CD4-positive, alpha-beta T cell (primary cell): ENCODE measurements around the gene SCGB1C1. TPM values are rescaled to one million over a fixed set of nuclear protein-coding genes. Genes with fewer than 3 reads are reported as not detected.
A peak's percentile ranks its signal among the peaks of the same experiment; 100 is the strongest.

Source experiments
- ATAC-seq: fragments of 200-7000 bp; cut with Tn5 transposase; one replicate; pipeline ENCODE4 v1.10.0; 2022; ENCODE audit warnings: mild to moderate bottlenecking; ENCODE audit not compliant: poor library complexity
- CTCF ChIA-PET: fragments of 350-600 bp; sonication (Branson Sonifier 250); formaldehyde crosslinking; loops from one replicate; lab custom pipeline; 2021; ENCODE audit warnings: antibody characterized with exemption, inconsistent platforms; lab: Charles Lee
- POLR2A ChIA-PET: fragments of 350-600 bp; sonication (Branson Sonifier 250); formaldehyde crosslinking; loops from one replicate; lab custom pipeline; 2021; ENCODE audit warnings: antibody characterized with exemption, inconsistent platforms; lab: Charles Lee
- DNase-seq, 14 experiments: peaks; one replicate each; pipeline ENCODE4 v3.0.0-alpha.2; 2013 to 2020; ENCODE audit warnings: mixed read lengths in 2 of 14
- H3K27ac ChIP-seq, 2 donors: one replicate each; pipeline versions ENCODE4 v1.5.1 to v1.7.0; 2013; ENCODE audit warnings: low read length in 2 of 2, low read depth in 1 of 2, mild to moderate bottlenecking in 1 of 2
- H3K27me3 ChIP-seq, 2 experiments: 1 replicate in 1 of 2; 2 replicates in 1 of 2; pipeline versions ENCODE4 v1.6.1 to v1.7.0; 2013; ENCODE audit warnings: low read length in 2 of 2, control low read depth in 1 of 2, mild to moderate bottlenecking in 1 of 2, moderate library complexity in 1 of 2; ENCODE audit not compliant: insufficient read depth in 2 of 2, control insufficient read depth in 1 of 2
- H3K36me3 ChIP-seq: one replicate; pipeline ENCODE4 v1.6.1; 2013; ENCODE audit warnings: low read length, control low read depth; ENCODE audit not compliant: insufficient read depth
- H3K4me1 ChIP-seq: one replicate; pipeline ENCODE4 v1.6.1; 2013; ENCODE audit warnings: low read length, control low read depth; ENCODE audit not compliant: insufficient read depth
- H3K4me3 ChIP-seq: one replicate; pipeline ENCODE4 v1.5.1; 2013; ENCODE audit warnings: mild to moderate bottlenecking, low read length, moderate library complexity
- H3K9me3 ChIP-seq, 2 experiments: 1 replicate in 1 of 2; 2 replicates in 1 of 2; pipeline versions ENCODE4 v1.6.1 to v1.7.0; 2013; ENCODE audit warnings: low read length in 2 of 2, mild to moderate bottlenecking in 2 of 2, control low read depth in 1 of 2, moderate library complexity in 1 of 2; ENCODE audit not compliant: control insufficient read depth in 1 of 2, insufficient read depth in 1 of 2
- H3K27ac Mint-ChIP-seq: one replicate; pipeline ENCODE4 v1.8.0; 2020; ENCODE audit warnings: mixed read lengths
- H3K27me3 Mint-ChIP-seq: one replicate; pipeline ENCODE4 v1.8.0; 2021; ENCODE audit warnings: mixed read lengths
- H3K36me3 Mint-ChIP-seq: one replicate; pipeline ENCODE4 v1.8.0; 2021; ENCODE audit warnings: low read depth, mixed read lengths
- H3K4me1 Mint-ChIP-seq: one replicate; pipeline ENCODE4 v1.8.0; 2021; ENCODE audit warnings: low read depth, mixed read lengths
- H3K4me3 Mint-ChIP-seq: one replicate; pipeline ENCODE4 v1.8.0; 2020; ENCODE audit warnings: mild to moderate bottlenecking, mixed read lengths
- H3K9me3 Mint-ChIP-seq: one replicate; pipeline ENCODE4 v1.8.0; 2020; ENCODE audit warnings: mixed read lengths
- intact Hi-C, 2 experiments: fragments of 100-400 bp; cut with DNase I in 1 of 2; cut with micrococcal nuclease in 1 of 2; formaldehyde crosslinking; loops; one replicate each; pipeline versions ENCODE4 v1.15.1 to v1.9.0; 2023 to 2025; cut with DNase I, micrococcal nuclease
- total RNA-seq, 174 experiments: library from RNA in 2 of 174; stranded (reverse) in 2 of 174; gene quantifications; one replicate each; pipeline ENCODE4 v1.2.3 and lab custom pipeline; 2021 to 2026
- TF ChIP-seq, protein P1 (sequence below): fragments of 200-600 bp; IDR thresholded peaks from one replicate; pipeline ENCODE4 v1.8.0; 2022; ENCODE audit warnings: antibody characterized with exemption, mild to moderate bottlenecking

Gene SCGB1C1
- total RNA-seq, 2 experiments from 2014 or later = not detected

DNA sequence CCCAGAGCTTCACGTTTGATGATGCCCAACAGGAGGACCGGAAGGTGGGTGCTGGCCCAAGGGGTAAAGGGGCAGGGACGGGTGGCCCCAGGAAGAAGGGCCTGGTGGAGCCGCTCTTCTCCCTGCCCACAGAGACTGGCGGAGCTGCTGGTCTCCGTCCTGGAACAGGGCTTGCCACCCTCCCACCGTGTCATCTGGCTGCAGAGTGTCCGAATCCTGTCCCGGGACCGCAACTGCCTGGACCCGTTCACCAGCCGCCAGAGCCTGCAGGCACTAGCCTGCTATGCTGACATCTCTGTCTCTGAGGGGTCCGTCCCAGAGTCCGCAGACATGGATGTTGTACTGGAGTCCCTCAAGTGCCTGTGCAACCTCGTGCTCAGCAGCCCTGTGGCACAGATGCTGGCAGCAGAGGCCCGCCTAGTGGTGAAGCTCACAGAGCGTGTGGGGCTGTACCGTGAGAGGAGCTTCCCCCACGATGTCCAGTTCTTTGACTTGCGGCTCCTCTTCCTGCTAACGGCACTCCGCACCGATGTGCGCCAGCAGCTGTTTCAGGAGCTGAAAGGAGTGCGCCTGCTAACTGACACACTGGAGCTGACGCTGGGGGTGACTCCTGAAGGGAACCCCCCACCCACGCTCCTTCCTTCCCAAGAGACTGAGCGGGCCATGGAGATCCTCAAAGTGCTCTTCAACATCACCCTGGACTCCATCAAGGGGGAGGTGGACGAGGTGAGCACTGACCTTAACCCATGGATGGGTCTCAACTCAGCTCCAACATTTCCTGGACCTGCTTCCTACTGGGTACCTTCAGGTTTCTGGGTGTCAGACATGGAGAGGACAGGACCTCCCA lies 16.6 kb downstream of the SCGB1C1 start:
- Histone ChIP-seq H3K27ac (peak overlapping the region; percentile 40 to 62), H3K27me3 (no peaks in the 10 kb centered on the region), H3K9me3 (no peaks in the 10 kb centered on the region), H3K4me1 (peaks cover 57% of the 10 kb centered on the region), H3K4me3 (peak overlapping the region; percentile 69), H3K36me3 (peaks cover 66% of the 10 kb centered on the region)
- Mint-ChIP-seq H3K27ac (peak overlapping the region; percentile 99), H3K9me3 (no peaks in the 10 kb centered on the region), H3K36me3 (peaks cover 91% of the 10 kb centered on the region), H3K4me1 (peaks cover 40% of the 10 kb centered on the region), H3K27me3 (no peaks in the 10 kb centered on the region), H3K4me3 (peak overlapping the region; percentile 95)
- intact Hi-C loops = loop anchor here (5.0 to 10.0 kb wide), 7 partner anchors 43 to 1535 kb away; partner anchors contain the start of genes IFITM1 (in 1 of the 2), PTDSS2 (in 1 of the 2) and RNH1 (in 1 of the 2)
- DNase-seq (peak in 2 of 14 experiments; percentile 33 to 45), ATAC-seq (no peak)
- ChIA-PET CTCF (interaction anchor here (1.3 kb wide), 1 partner anchor 239 kb away, joined by 3 read pairs; no protein-coding TSS in a partner anchor), POLR2A (interaction anchor here (1.1 to 3.7 kb wide), 8 partner anchors 26 to 297 kb away, joined by 3 to 79 read pairs (median 3); partner anchors contain the start of genes PSMD13, PTDSS2 and SIRT3)
- TF ChIP-seq, protein P1, sequence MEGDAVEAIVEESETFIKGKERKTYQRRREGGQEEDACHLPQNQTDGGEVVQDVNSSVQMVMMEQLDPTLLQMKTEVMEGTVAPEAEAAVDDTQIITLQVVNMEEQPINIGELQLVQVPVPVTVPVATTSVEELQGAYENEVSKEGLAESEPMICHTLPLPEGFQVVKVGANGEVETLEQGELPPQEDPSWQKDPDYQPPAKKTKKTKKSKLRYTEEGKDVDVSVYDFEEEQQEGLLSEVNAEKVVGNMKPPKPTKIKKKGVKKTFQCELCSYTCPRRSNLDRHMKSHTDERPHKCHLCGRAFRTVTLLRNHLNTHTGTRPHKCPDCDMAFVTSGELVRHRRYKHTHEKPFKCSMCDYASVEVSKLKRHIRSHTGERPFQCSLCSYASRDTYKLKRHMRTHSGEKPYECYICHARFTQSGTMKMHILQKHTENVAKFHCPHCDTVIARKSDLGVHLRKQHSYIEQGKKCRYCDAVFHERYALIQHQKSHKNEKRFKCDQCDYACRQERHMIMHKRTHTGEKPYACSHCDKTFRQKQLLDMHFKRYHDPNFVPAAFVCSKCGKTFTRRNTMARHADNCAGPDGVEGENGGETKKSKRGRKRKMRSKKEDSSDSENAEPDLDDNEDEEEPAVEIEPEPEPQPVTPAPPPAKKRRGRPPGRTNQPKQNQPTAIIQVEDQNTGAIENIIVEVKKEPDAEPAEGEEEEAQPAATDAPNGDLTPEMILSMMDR = no peak

- ATAC-seq (no peak), DNase-seq (peak in 2 of 14 experiments; percentile 19 to 25)
- Mint-ChIP-seq H3K4me3 (peak overlapping the region; percentile 95), H3K9me3 (no peaks in the 10 kb centered on the region), H3K36me3 (peaks cover 92% of the 10 kb centered on the region), H3K27me3 (no peaks in the 10 kb centered on the region), H3K27ac (peak overlapping the region; percentile 99), H3K4me1 (peaks cover 36% of the 10 kb centered on the region)
- intact Hi-C loops = loop anchor here in 1 of 2 experiments (10.0 kb wide), 1 partner anchor 1535 kb away; no protein-coding TSS in a partner anchor
- POLR2A ChIA-PET = interaction anchor here (1.1 to 3.7 kb wide), 3 partner anchors 25 to 296 kb away, joined by 3 to 79 read pairs (median 3); partner anchors contain the start of genes PSMD13 and SIRT3
- Histone ChIP-seq H3K9me3 (no peaks in the 10 kb centered on the region), H3K4me3 (no peak overlapping the region), H3K4me1 (peaks cover 49% of the 10 kb centered on the region), H3K27ac (peak overlapping the region in 1 of 2 donors; percentile 4), H3K36me3 (peaks cover 64% of the 10 kb centered on the region), H3K27me3 (no peaks in the 10 kb centered on the region)
- CTCF ChIA-PET = no interaction called here
- TF ChIP-seq, protein P1 = no peak
These were observed 17.4 kb downstream of the SCGB1C1 start for GRCh38 chr11:210122-210802.

DNA sequence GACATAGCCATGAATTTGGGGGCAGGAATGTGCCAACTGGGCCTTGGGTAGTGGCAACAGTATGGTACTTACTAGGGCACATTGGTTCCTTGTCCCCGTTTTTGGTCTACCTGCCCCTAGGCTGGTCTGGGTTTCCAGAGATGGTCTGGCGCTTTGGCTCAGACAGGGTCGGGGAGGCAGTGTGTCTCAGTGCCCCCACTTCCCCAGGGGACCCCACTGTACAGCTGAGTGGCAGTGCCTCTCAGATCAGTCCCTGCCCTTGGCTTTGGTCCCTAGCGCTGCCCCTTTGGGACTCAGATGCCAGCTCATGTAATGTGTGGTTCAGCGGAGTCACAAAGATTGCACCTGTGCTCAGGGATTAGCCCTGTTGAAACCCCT lies 17.9 kb downstream of the SCGB1C1 start:
- no peak overlapping the region for H3K4me3 ChIP-seq
- POLR2A ChIA-PET = no interaction called here
- intact Hi-C loops = loop anchor here in 1 of 2 experiments (10.0 kb wide), 1 partner anchor 1534 kb away; no protein-coding TSS in a partner anchor

More for the DNA sequence above, 17.9 kb downstream of the SCGB1C1 start:
- no peak for ATAC-seq
- DNase-seq = no peak
- Mint-ChIP-seq H3K27ac (peak overlapping the region; percentile 76), H3K4me3 (peak overlapping the region; percentile 75), H3K9me3 (no peaks in the 10 kb centered on the region), H3K4me1 (peaks cover 33% of the 10 kb centered on the region), H3K27me3 (no peaks in the 10 kb centered on the region), H3K36me3 (peaks cover 93% of the 10 kb centered on the region)
- Histone ChIP-seq H3K27me3 (no peaks in the 10 kb centered on the region), H3K9me3 (no peaks in the 10 kb centered on the region), H3K4me1 (peaks cover 44% of the 10 kb centered on the region), H3K27ac (no peak overlapping the region), H3K36me3 (peaks cover 64% of the 10 kb centered on the region)
- TF ChIP-seq, protein P1 = no peak
- CTCF ChIA-PET = no interaction called here
